ENCODE data around the gene COL13A1.
A peak's percentile ranks its signal among the peaks of the same experiment; 100 is the strongest.

The COL13A1 gene

DNA sequence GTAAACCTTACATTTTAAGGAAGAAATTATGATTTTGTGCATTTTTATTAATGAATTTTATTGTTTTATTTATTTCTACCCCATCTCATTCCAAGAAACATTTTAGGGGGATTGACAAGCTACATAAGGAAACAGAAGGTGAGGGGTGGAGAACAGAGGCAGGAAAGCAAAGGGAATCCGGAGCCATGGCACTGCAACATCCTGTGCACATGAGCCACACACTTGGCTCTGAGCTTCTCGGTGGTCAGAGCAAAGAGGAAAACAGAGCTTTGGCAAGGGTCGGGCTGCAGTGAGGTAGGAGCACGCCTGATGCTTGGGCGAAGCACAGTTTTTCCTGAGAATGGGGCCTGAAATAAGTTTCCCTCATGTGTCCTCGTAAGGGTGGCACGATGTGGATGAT is 68.9 kb downstream of the COL13A1 start:
- DNase-seq = no peak

DNA sequence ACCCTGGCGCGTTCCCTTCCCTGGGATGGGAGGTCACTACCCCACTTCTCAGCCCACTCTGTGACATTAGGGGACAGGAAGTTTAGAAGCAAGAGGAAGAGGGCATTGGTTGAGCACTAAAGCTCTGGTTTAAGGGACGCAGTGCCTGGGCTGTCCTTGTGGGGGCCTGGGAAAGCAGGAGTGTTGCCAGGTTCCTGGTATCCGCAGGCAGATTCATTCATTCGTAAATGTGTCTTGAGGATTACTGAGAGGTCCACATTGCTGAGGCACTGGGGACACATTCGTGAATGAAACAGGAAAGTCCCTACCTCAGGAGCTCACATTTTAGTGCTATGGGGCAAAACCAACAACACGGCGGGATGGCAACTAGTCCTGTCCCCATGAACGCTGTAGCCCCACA is 69.4 kb downstream of the COL13A1 start:
- DNase-seq = no peak

DNA sequence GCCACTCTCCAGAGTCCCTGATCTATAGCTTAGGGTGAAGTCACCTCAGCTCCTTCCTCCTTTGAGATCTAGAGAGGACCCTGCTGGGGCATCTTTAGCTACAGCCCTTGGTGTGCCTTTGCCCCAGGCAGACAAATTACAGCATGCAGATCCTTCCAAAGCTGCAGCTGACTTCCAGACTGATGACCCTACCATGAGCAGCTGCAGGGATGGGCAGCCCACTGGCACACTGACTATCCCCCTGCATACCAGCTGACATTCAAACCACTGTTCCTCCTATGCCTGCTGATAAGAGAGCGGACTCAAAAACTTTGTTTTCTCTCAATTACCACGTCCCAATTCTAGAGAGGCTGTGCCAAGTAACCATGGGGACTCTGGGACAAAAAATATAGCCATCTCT is 70.6 kb downstream of the COL13A1 start:
- DNase-seq = no peak

DNA sequence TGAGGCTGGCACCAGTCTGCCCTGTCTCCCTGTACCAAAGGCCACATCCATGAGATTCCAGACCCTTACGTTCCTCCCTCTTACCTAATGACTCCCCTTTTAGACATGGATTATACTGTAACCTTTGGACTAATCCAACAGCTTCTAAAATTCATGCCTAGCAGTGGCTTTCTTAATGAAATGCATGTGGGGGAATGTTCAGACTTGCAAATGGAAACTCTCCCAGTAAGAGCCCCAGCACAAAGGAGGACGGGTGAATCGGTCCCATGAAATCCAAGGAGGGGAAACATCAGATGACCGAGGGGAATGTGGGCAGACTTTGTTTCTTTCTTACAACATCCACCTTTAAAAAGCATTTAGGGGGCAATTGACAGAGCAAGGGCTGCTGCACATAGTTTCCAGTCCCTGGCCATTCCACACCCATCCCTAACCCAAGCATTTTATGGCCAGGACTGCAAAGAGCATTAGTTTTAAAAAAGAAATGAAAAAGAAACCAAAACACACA is 71.5 kb downstream of the COL13A1 start:
- DNase-seq = no peak

DNA sequence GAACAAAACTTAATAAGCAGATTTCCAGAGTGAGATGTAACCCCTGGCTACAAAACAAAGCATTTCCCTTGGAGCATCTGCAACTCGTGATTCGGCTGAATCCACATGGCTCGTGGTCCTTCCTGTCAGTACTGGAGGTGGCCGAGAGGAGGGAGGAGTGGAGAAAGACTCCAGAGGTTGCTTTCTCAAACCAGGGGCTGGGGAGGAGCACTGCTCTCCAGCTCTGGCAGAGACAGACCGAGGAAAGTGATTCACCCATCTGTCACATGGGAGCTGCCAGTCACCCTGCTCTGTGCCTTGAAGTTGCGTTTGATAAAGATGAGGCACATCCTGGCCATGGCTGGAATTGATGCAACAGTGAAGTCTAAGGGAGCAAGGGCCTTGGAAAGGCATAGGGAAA is 72.7 kb downstream of the COL13A1 start:
- peak; percentile 1 for DNase-seq

DNA sequence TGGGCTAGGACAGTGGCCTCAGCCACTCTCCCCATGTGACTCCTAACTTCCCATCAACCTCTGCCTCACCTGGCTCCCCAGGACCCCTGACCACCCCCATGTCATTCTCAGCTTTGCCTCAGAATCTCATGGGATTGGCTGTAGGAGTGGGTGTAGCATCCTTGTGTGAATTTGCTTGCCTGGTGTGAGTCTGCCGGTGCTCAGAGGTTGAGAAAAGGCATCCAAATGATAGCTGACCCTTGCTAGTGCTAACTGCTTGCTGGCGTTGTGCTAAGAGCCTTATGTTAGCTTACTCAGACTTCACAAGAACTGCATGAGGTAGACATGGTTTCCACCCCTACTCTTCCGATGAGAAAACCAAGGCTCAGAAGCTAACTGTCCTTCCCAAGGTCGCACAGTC is 74.2 kb downstream of the COL13A1 start:
- no peak for DNase-seq

DNA sequence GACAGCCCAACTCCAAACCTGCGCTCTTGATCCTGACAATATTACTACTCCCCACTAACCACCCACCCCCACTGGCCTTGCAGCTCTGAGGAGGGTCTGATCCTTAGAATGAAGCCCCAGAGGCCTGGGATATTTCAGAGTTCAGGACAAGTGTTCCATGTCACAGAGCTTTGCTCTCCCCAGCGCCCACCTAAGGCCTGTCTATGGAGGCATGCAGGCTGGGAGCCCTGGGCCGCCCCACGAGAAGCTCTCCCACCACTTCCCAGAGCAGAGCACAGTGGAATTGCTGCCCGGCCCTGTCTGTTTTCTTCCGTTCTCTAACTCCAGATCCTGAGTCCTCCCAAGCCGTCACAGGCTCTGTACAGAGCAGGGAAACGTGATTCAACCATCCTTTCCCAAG is 74.6 kb downstream of the COL13A1 start:
- no peak for DNase-seq

DNA sequence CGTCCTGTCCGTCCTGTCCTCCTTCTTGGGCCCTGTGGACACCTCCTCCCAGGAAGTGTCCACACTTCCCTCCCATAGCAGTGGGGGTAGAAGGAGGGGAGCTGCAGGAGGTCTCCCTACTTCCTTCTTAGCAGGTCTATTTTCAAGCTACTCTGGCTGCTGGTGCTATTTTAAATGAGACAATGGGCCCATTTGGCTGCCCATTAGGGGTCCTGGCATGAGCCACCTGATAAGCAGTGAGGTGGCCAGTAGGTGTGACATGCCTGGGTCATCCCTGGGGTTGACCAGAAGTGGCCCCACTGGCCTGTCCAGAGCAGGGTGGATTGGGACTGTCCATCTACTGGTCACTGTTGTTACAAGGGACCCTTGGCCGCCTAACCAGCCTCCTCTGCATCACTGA is 75.2 kb downstream of the COL13A1 start:
- DNase-seq = no peak

DNA sequence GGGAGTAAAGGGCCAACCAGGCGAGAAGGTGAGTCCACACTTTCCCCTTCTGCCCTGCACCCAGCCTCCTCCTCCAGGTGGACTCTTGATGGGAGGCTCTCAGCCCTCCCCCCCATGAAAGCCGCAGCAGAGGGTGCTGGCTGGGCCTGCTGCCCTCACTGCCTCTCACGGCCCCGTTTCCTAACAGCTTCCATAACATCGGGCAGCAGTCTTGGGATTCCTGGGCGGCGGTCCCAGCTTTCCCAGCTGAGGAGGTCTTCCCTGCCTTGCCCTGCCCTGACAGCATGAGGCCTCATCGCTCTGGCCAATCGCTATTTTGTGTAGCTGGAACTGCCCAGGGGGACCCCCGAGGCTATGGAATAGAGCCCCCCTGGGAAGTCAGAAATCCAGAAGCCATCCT is 76.3 kb downstream of the COL13A1 start:
- DNase-seq = no peak

DNA sequence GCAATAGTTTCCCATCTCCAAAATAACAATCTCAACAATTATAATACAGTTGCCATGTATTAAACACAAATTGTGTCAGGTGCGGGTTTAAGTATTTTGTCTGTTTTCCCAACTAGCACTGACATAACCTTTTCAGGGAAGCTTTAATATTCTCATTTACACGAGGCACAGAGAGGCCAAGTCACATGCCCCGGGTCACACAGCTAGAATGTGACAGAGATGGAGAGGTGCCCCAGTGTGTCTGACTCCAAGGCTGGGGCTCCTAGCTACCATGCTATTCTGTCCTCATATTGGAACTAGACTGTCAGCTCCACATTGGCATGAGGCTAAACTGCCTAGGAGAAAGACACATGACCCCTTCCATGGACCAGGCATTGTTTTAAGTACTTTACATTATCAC is 77.2 kb downstream of the COL13A1 start:
- no peak for DNase-seq

DNA sequence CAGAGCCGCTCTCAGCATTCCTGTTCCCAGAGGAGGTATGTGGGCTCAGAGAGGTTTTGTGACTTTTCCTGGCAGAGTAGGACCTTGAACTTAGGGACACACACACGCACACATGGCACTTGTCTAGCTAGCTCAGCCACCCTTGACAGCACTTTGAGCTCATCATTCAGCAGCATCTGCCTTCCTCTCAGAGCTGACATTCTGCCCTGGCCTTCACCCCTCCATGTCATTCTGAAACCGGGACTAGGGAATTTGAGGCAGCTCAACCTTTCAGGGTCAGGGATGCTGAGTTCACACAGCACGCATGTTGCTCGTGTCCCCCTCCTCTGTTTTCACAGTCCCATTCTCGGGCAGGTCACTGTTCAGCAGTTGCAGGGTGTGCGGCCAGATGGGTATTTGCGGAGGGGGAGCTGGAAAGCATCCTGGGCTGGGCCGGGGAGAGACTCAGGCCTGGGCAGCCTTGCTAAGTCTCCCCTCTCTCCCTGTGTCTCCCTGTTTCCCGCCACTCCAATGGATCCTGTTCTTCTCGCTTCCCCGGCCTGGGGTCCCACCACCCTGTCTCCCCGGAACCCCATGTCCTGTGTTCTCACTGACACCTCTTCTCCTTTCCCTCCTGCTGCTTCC is 78.0 kb downstream of the COL13A1 start:
- DNase-seq = no peak

DNA sequence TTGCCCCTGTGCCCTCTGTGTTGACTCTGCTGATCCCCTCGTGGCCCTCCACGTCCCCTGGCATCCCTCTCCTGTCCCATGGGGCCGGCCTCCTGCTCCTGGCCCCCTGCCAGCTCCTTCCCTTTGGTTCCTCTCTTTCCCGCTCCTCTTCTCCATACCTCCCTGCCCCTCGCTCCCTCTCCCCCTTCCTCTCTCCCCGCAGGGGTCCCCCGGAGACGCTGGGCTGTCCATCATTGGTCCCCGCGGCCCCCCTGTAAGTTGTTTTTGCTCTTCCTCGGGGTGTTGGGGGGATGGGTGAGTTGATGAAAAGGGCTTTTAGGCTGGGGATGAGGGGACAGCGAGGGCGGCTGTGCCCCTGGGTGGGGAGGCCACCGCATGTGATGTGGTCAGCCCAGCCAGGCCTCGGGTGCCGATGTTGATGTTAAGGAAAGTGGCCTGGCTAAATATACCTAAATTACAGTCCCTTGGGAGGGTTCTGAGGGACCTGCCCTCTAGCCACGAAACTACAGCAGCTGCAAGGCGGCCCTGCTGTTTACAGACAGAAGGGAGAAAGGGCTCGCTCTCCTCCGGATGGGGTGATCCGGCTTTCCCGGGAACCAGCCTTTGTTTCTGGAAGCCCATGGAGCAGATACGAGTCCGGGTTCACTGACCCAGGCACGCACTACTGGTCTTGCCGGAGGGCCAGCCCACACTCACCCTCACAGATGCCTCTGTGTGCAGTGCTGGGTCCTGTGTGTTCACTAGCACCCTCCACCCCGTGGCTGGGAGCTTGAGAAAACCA is 78.8 kb downstream of the COL13A1 start:
- no peak for DNase-seq

DNA sequence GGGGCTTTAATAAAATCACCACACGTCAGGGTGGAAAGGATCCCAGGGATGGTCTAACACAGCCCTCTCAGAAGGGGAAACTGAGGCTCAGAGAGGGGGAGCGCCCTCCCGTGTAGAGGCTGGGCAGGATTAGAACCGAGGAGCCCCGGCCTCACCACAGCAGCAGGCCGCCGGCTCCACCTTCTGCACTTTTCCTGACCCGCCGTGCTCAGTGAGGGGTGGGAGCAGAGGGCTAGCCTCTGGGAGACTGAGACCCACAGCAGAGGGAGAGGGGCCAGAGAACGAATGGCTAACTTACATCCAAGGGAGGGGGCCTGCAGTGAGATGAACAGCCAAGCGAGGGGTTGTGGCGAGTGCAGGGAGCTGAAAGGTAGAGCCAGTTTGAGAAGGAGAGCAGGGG is 79.5 kb downstream of the COL13A1 start:
- no peak for DNase-seq

DNA sequence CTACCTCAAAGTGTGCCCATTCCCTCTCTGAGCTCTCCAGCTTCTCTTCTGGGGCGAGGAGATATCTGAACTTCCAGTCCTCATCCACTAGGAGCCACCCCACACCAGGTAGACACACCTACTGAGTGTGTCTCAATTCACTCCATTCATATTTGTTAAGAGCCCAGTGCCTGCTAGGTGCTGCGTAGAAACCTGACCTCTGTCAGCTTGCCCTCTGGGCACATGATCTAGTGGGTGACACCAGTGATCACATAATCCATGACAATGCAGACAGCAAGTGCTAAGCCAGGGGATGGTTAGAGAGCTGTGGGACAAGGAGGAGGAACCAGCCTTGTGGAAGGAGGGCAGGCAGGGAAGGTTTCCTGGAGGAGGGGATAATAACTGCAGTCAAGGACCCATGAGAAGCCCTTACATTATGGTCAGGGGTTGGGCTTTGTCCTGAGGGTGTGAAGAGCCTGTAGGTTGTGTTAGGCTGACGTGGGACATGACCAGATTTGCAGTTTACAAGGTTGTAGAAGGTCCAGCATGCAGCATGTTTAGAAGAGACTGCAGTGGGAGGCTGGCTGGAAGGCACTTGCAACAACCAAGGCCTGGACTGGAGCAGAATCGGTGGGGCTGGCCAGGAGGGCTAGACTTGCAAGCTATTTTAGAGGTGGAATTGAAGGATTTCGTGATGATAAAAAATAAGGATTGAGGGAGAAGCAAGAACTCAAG is 81.8 kb downstream of the COL13A1 start:
- no peak for DNase-seq

DNA sequence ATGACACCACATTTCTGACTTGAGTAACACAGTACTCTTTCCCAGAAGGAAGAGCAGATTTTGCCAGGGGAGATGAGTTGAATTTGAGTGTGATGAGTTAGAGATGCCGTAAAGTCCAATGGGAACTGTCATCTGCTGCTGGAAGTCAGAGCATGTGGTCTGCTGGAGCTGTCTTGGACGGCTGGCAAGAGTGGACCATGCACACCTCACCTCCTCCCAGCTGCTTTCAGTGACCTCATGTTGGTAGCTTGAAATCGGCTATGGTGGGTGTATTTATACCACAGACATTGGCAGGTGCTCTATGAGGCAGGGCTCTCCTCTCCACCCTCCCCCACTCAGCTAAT is 82.3 kb downstream of the COL13A1 start:
- DNase-seq = no peak

DNA sequence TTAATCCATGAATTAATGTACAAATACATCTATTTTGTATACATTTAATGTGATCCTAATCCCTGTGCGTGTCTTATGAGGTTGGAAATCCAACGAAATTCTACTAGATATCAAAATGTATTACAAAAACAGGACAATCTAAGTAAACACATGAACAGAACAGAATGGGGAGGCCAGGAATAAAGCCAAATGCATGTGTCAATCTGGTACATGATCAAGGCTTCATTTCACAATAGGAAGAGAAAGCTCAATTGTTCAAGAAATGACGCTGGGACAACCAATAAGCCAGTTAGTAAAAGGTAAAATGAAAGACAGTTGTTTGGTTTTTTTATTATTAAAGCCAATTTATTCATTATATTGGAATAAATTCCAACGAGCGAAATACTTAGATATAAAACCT is 83.0 kb downstream of the COL13A1 start:
- DNase-seq = no peak

DNA sequence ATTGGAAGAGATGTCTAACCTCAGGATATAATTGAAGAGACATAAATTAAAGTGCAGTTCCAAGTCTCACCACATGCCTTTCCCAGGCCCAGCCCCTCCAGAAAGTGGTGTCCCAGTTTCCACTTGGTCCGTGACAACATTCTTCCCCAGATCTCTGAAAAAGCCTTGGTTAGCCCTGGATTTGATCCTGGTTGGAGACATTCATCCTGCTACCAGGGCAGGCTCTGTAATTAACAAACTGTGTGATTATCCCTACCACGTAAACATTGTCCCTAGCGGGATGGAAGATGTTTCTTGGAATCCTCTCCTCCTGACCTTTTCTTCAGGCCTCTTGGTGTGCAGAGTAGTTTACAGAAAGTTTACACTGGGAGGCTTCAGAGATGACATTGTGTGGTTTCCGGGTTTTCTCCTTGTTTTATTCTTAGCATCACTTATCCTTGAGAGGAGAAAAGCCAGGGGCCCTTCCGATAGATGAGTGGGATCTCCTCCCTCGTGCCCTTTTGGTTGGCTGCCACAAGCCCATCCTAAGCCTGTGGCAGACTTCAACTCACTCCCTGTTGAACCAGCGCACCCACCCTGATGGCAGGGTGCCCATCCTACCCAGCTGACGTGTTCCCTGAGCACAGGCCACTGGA is 83.8 kb downstream of the COL13A1 start:
- DNase-seq = no peak

DNA sequence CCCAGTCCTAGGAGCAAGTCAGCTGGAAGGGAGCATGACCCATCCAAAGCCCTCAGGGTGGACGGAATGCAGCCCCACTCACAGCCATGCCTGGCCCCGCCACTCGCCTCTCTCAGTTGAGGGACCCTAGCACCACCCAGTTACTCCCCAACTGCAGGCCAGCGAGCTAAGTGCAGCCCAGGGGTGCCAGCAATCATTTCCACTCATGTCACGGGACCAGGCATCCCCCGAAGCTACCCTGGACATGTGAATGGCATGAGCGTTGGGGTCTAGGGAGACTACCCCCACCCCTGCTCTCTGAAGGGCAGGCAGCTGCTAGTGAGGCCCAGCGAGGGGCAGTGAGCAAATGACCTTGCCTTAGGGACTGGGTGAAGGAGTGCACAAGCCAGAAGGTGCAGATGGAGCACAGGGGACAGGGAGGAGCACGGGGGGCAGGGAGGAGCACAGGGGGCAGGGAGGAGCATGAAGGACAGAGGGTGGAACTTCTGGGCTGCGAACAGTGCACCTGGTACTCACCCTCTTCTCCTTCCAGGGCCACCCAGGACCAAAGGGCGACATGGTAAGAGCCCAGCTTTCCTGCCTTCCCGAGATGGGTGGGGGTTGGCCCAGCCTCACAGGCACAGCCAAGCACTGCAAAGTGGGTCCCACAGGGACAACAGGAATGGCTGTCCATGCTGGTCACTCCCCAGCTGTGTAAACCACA is 87.3 kb downstream of the COL13A1 start:
- DNase-seq = no peak

DNA sequence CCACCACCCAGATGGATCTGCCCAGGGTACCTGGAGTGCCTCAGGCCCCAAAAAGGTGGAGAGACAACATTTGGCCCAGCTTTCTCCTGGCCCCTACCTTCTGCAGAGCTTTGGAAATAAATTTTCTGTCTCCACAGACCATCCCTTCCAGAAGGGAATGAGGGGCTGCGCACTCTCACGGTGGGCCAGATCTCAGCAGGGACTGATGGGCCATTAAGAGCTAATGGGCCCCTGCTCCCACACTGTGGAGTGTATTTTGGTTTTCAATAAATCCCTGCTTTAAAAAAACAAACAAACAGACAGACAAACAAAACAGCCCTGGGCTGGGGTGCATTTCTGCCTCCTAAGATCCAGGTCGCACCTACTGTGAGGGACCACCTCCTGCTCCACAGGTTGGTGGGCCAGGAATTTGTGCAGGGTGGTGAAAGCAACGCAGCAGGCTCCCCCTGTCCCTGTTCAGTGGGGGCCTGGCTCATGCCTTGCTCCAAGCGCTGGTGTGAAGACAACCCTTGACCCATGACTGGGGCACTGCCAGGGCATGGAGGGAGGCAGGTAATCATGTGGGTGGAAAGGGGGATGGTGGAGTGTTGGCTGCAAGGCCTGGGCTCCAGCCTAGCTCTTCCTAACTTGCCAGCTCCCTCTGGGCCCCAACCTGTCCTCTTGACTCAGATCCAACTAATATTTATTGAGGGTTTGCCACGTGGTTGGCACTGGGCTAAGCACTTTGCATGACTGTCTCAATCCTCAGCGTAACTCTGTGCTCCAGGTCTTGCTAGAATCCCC is 88.5 kb downstream of the COL13A1 start:
- DNase-seq = no peak

DNA sequence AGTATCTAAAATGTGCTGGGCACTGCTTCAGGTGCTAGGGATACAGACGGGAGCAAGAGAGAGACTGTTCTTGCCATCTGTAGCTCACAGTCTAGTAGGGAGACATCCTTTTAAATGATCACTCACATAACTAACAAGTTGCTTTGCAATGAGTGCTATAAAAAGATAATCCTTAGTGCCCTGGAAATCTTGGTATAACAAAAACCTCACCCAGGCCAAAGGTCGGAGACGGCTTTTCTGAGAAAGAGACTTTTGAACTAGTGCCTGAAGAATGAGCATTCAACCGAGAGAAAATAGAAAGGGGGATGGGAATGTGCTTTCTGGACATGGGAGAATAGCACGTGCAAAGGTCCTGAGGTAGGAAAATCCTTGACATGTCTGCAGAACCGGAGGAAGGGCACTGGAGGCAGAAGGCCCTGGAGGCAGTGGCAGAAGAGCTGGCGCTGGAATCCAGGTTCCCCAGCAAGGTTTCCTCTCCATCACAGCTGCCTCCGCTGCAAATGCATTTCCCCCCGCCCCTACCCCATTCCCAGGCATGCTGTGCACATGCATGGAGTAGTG is 89.4 kb downstream of the COL13A1 start:
- DNase-seq = no peak

DNA sequence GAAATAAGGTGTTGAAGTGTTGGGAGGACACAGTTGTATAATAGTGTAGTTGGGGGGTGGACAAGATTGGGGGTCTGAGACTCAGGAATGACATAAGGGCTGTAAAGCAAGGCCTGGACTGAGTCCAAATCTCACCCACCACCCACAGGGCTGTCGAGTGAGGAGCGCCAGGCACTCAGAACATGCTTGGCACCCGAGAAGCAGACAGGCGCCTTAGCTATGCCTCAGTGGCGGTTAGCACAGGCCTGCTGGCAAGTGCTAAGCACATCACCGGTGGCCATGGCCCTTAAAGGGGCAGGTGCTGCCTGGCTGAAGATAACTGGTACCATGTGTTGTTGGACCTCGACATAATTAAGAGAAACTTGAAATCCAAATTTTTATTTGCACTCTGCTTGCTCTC is 90.7 kb downstream of the COL13A1 start:
- no peak for DNase-seq

DNA sequence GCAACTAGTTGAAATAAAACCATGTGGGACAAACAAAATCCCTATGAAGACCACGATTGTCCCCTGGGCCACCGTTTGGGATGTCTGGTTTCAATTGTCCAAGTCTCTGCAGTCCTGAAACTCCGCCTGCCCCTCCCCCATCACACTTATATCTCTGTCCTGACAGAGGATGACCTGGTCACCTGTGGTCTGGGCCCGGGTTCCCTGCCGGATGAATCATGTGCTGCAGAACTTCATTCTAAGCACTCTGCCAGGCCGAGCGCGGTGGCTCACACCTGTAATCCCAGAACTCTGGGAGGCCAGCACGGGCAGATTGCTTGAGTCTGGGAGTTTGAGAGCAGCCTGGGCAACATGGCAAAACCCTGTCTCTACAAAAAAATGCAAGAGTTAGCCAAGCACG is 91.1 kb downstream of the COL13A1 start:
- no peak for DNase-seq
